Stimulated activated CD8-positive, alpha-beta memory T cell treated with anti-CD3 and anti-CD28 coated beads, Interleukin-12 subunit alpha, Interleukin-12 subunit beta, amount 100 ng/mL, for 4 hours (primary cell): ENCODE measurements around the gene SPECC1L.

ENCODE experiments used
- DNase-seq: peaks from one replicate; pipeline ENCODE4 v3.0.0-alpha.2; 2020; ENCODE audit warnings: low read depth

The SPECC1L gene

GRCh38 chr22:24417200-24417599 lies 146.6 kb downstream of the SPECC1L start:
- no peak for DNase-seq

DNA sequence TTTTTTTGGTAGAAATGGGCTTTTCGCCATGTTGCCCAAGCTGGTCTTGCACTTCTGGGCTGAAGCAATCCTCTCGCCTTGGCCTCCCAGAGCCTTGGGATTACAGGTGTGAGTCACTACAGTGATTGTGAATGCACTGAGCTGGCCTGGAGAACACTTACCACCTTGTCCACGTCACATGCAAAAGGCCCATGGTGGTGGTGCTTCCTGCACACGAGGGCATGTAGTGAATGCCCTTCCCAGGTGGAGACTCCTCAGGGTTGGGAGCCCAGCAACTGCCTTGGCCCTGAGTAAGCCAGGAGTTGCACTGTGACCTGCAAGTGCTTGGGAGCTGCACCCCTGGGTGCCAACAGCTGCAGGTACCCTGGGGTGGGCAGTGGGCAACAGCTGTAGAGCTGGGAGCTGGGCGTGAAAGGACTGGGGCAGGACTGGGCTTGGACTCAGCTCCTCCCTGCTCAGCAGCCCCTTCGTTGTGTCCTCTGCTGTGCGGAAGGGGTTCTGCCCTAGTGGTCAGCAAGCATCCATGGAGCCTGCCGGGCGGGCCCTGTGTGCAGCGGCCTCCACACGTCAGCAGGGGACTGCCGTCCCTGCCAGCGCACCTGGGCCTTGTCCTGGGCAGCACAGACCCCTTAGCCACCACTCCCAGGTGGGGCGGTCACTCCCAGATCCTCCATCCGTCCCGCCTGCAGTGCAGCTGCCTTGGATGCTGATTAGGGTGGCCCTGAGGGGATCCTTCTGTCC lies 147.4 kb downstream of the SPECC1L start:
- DNase-seq, result no peak

DNA sequence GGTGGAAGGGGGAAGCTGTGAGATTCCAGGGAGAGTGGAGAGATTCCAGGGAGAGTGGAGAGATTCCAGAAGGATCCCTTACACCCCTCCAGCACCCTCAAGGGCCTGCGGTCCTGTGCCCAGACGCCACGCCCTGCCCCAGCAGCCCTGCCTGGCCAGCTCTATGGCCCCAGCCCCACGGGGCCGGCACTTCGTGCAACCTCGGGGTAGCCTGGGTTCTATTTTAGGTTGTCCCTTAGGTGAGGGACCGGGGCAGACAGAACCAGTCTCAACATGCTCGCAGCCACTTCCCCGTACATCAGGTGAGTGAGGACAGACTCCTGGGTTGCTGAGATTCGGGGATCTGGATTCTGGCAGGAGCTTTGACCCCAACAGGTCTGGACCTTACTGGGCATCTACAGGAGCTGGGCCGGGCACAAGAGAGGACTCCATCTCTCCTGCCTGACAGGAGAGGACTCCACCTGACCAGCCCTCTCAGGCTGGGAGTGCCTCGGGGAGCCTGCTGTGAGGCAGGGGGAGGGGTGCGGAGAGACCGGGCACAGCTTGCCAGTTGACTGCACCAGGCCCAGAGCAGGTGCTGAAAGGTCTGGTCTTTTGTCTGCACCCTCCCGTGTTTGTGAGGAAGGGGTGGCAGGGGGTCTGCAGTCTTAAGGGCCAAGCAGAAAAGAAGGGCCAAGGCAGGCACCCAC lies 148.3 kb downstream of the SPECC1L start:
- DNase-seq, result no peak

DNA sequence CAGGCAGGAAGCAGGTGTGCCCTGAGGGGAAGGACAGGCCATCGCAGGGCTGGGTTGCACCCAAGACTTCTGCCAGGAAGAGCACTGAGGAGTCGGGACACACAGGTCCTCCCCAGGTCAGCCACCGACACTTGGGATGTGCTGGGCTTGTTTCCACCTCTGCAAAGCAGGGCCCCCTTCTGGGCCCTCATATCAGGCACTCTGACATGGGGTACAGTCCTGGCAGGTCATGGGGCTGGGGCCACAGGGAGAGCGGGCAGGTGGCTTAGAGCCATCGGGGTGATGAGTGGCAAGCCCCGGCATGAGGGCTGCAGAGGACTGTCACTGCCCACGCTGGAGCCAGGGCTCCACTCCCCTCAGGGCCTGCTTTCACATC lies 148.8 kb downstream of the SPECC1L start:
- DNase-seq, result no peak

DNA sequence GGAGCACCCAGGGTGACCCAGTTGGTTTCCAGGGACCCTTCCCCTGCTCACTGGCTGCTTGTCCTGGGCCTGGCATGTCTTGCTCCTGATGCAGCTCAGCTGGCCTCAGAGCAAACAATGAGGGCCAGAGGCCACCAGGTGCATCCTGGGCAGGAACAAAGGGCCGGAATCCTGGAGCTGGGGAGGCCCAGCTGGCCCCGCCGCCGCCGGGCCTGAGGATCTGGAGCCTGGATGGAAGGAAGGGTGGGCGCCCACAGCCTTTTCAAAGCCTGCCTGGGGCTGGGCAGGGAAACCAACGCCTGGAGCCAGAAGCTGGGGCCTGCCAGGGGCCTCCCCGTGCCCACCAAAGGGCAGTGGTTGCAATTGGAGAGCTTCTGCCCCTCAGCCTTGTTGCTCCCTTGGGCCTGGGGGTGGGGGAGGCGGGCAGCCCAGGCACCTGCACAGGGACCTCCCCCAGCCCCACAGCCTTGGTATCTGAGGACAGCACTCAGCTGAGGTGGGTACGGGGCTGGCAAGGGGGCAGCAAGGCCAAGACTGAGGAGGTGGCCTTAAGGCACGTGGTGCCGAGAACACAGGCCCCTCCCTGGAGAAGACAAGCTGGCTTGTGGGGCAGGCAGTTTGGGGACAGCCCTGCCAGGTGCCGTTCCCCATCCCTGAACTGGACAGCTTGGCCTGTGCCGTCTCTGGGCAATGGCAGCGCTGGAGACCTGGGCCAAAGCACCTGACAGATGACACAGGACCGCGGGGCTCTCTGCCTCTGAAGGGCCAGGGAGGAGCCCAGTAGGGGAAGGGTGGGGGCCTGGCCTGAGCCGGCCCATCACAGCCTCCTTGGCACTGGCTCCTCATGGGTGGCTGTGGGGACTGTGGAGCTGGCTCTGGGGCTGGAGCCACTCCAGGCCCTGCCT lies 149.7 kb downstream of the SPECC1L start:
- DNase-seq, result no peak

- DNase-seq, result no peak
Observed at GRCh38 chr22:24420977-24421343, 150.3 kb downstream of the SPECC1L start.

DNA sequence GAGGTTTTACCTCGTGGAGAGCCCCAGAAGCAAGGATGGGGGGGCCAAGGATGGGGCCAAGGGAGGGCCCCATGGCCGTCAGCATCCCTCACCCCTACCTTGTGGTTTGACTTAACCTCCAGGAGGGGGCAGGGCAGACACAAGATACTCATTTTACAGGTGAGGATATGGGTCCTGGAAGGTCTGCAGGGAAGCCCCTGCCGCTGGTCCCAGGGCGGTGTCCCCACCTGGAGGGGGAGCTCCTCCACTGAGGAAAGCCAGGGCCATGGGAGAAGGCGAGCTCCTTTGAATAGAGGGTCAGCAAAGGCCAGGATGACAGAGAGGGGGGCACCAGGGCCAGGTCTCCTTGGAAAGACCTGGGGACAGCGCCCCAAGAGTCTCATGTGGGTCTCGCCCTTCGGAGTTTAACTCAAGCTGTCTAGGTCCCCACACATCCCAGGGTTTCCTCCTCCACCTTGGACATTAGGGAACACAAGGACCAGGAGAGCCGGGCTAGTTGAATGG lies 150.8 kb downstream of the SPECC1L start:
- DNase-seq, result no peak

- DNase-seq, result no peak
Observed at GRCh38 chr22:24422102-24422665, 151.6 kb downstream of the SPECC1L start.

DNA sequence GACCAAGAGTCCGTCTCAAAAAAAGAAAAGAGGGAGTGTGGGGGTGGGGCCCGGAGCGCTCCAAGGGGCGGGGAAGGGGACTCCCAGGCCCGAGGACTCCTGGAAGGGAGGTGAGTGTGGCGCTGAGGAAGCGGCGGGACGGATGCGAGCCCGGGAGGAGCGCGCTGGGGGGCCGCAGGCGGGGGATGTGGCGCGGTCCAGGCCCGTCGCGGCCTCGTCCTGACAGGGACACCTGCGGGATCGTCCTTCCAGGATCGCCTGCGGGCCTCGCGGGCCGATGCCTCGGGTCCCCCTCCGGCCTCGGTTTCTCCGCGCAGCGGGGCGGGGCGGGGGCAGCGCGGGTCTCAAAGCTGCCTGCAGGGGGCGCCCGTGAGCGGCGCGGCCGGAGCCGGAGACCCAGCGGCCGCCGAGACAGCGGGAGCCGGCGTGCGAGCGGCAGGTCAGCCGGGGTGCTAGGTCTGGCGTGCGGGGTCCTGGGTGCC lies 152.9 kb downstream of the SPECC1L start:
- DNase-seq, result peak; percentile 46

DNA sequence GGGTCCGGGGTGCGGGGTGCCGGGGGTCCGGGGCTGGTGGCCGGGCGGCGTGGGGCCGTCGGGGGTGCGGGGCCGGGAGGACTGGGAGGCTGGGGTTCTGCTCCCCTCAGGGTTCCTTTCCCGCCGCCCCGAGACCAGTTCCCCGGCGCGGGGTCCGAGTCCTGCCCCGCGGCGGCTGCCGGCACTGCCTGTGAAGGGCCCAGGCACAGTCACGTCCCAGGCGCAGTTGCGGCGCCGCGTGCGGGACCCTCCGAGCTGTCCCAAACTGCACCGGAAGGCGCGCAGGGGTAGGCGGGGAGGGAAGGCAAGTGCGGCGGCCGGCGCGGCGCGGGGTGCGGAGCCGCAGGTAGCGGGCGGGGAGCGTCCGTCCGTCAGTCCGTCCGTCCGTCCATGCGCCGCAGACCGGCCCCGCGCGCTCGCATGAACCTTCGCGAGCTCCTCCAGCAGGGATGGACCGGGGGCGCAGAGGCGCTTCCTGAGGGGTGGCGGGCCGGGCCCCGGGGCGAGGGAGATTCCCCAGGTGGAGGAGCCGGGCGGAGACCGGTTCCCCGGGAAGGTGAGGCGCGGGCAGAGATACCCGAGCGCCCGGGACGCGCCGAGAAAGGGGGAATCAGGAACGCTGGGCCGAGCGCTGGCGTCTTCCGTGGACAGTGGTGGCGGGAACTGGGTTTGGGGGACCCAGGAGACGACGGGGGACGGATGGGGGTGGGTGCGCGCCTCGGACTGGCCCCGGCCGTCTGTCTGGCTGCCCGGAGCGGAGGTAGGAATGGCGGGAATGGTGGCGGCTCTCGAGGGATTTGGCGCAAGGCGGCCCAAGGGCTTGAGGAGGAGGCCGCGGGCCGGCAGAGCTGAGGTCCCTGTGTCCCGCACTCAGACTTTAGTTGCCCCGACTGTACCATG lies 153.6 kb downstream of the SPECC1L start:
- DNase-seq, result peak; percentile 26

GRCh38 chr22:24424901-24425775 lies 154.5 kb downstream of the SPECC1L start:
- no peak for DNase-seq

DNA sequence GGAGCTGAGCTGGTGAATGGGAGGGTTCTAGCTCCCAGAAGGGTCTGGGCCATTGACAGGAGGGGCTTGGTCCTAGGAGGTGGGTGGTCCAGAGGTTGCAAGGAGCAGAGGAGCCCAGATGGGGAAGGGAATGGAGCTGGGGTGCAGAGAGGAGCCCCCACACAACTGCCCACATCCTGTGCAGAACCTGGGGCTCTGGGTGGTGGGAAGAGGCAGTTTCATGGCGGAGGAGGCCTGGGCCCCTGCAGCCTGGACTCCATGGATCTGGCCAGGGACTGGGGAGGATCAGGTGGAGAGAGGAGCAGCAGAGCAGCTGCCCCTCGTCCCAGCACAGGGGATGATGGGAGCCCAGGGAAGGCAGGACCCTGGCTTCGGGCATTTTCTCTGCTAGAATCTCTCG lies 155.8 kb downstream of the SPECC1L start:
- no peak for DNase-seq

- DNase-seq, result no peak
Observed at GRCh38 chr22:24426851-24427499, 156.3 kb downstream of the SPECC1L start.

DNA sequence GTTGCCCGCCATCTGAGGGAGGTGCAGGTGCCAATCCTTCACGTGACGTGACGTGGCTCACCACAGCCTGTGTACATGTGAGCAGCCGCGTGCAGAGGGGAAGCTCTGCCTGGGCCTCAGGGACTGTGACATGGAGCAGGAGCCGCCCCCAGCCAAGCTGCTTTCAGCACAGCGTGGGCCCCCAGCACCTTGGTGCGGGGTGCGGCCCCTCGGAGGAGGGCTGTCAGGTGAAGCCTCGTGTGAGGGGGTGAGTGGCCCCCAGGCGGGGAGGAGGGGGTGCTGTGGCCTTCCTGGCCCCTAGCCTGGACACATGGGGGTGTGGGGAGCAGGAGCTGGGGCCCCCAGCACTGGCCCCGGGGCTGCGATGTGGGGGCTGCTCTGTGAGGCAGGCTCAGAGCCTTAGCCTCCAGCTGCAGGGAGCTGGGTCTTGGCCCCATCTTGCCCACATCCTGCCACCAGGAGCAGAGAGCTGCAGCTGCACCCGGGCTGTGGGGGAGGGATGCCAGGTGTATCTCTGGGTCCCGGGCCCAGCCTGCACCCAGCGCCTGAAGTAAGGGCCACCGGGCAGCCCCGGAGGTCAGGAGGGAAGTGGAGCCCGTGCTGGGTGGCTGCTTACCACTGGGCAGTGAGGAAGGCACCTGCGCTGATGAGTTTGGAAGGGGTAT lies 157.0 kb downstream of the SPECC1L start, which contains the start of gene ADORA2A:
Gene ADORA2A (plus strand): TSS at position 100 of the 665 bp plus-strand sequence. CDS start 5,806 bp downstream, outside the sequence.
- peak; percentile 74 for DNase-seq

DNA sequence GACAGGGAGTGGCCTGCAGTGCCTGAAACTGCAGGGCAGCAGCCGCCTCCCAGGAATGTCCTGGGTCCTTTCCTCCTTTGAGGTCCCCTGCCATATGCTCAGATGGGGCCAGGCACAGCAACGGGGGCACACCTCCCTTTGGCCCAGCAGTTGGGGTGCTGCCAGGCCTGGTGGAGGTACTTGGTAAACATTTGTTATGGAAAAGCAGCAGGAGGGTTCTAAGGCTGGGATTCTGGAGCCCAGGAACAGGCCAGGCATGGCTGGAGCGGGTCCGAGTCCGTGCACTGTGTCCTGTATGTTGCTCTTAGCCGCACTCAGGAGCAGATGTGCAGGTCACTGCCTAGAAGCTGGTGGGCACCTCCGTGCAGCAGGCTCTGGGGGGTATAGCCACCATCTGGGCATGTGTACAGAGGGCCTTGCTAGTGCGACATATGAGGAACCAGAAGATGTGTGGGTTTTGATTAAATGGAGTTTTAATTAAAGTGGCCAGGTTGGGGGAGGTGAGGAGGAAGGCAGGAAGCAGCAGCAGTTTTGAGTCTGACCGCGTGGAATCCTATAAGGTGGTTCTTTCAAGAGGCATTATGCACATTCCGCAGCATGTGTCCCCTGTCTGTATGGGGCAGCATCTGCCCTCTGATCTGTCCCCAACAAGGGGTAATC lies 158.2 kb downstream of the SPECC1L start:
- no peak for DNase-seq

- DNase-seq, result peak; percentile 33
Observed at GRCh38 chr22:24429411-24430365, 159.1 kb downstream of the SPECC1L start.
